Left colon (tissue), 2 donors: ENCODE results near the gene PEBP1. TPM values are rescaled to one million over a fixed set of nuclear protein-coding genes. Genes with fewer than 3 reads are reported as not detected.
A peak's percentile ranks its signal among the peaks of the same experiment; 100 is the strongest.

Experiments used
- ATAC-seq: fragments of 200-7000 bp; cut with Tn5 transposase; one replicate; pipeline ENCODE4 v1.9.1; 2020; ENCODE audit warnings: mild to moderate bottlenecking, moderate library complexity
- DNase-seq, 2 donors: peaks; one replicate each; pipeline ENCODE4 v3.0.0-alpha.2; 2020
- intact Hi-C, 2 donors: fragments of 100-400 bp; cut with DNase I in 1 of 2; cut with micrococcal nuclease in 1 of 2; formaldehyde crosslinking; loops; one replicate each; pipeline versions ENCODE4 v1.11.2 to v1.14.0; 2022; cut with DNase I, micrococcal nuclease
- long read RNA-seq: library from polyadenylated mRNA; unstranded; transcript quantifications from one replicate; pipeline ENCODE4 v2.0.0, GENCODE V29; 2021
- total RNA-seq, 2 donors: library from RNA; stranded (reverse); fragmentation: NEBNext Ultra II Directional; extraction: Animal tissue kit (Norgen Biotek cat#: 25700); gene quantifications; one replicate each; pipeline ENCODE4 v1.2.1, GENCODE V29; 2021
- donor health status: DM: no; HTN: no; CAD: no.
- donor health status: DM: yes; HTN: yes; CAD: no.

PEBP1 gene
- total RNA-seq: 100 to 1,000 TPM; 186 to 205 TPM
- long read RNA-seq, transcript PEBP1-201 (4 exons, 1,697 nt): major isoform, 466 of 483 reads
- long read RNA-seq, partial matches to known transcripts: 12 of 483 reads
- long read RNA-seq, other reads (novel, unspliced or antisense): 5 of 483 reads

DNA sequence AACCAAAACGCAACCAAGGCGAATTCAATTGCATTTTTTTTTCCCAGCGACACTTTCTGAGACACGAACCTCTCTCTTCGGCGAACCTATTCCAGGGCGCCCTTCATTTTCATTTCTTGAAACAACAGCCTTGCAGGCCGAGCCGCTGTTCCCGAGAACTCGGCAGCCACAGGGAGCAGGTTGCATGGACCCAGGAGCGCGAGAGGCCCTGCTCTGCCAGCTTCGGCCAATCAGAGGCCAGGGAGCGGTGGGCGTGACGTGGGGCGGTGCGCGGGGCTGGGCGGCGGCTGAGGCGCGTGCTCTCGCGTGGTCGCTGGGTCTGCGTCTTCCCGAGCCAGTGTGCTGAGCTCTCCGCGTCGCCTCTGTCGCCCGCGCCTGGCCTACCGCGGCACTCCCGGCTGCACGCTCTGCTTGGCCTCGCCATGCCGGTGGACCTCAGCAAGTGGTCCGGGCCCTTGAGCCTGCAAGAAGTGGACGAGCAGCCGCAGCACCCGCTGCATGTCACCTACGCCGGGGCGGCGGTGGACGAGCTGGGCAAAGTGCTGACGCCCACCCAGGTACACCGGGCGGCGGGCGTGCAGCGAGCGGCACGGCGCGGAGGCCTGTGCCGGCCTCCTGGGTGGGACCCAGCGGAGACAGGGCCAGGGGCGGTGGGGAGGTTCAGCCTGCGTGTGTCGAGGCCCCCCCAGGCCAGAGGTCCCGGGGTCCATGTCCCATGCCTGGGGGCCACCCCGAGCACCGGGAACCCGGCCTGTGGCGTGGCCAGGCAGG lies at the start of gene PEBP1:
Gene PEBP1, plus strand, starts transcription at position 337 of the 771 bp plus-strand sequence. Its CDS starts 86 bp downstream, at position 423.
- peak; percentile 96 to 98 for DNase-seq
- peak; percentile 97 for ATAC-seq
- intact Hi-C loops: no loop called here

DNA sequence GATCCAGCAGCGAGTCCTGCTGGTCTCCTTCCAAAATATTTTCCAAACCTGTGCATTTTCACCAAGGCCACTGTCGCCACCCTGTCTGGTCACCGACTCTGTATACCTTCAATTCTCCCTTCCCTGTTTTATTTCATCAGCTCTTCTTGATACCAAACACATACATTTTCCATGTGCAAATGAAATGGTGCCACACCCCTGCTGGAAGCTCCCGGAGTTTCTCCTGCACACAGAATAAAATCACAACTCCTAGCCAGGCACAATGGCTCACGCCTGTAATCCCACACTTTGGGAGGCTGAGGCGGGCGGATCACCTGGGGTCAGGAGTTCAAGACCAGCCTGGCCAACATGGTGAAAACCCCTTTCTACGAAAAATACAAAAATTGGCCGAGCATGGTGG lies 46.1 kb upstream of the PEBP1 start:
- DNase-seq (no peak), ATAC-seq (peak; percentile 49)
- intact Hi-C loops: no loop called here

DNA sequence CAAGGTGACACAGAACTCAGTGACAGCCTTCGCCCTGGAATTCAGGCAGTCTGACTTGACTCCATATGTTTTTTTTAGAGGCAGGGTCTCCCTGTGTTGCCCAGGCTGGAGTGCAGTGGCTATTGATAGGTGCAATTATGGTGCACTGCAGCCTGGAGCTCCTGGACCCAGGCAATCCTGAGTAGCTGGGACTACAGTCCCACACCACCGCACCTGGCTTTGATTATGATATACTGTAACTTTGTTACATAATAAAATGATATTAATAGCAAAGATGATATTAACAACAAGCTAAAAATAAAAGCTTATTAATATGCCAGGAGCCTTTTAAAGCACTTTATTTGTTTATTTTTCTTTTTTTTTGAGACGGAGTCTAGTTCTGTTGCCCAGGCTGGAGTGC lies 41.9 kb upstream of the PEBP1 start:
- no peak for ATAC-seq
- no peak for DNase-seq
- intact Hi-C loops: no loop called here

DNA sequence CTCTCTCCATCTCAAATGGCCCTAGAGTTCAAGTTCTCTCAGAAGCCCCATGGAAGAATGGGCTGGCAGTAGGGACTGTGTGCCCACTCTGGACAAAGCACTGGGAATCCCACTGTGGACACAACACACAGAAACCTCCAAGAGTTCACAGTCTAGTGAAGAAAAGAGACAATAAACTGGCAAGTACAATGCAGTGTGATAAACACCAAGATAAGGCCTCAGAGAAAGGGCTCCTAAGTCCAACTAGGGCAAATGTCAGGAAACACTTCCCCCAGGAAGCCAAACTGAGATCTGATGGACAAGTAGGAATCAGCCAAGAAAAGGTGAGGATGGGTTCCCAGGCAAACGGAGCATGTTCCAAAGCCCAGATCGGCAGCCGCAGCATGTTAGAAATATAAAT lies 37.5 kb upstream of the PEBP1 start:
- ATAC-seq (peak; percentile 73), DNase-seq (peak; percentile 21 to 43)
- intact Hi-C loops: no loop called here

DNA sequence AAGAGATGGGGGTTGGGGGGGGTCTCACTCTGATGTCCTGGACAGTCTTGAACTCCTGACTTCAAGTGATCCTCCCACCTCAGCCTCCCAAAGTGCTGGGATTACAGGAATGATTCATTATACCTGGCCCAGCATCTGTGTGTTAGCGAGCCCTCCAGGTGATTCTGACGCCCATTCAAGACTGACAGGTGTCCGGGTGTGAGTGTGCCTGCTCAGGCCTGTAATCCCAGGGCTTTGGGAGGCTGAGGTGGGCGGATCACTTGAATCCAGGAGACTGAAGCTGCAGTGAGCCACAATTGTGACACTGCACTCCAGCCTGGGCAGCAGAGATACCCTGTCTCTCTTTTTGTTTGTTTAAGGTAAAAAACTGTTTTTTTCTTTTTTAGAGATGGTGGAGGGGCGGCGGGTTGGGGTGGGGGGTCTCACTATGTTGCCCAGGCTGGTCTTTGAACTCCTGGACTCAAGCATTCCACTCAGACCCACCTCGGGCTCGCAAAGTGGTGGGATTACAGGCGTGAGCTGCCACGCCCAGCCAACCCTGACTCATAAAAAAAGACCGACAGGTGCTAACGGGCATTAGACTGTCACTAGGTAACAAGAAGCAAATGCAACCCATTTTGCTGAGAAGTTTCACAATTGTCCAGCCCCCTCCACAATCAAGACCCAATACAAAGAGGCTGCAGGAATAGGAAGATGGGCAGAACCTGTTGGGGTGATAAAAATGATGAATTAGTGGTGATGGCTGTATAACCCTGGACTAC lies 36.8 kb upstream of the PEBP1 start:
- ATAC-seq (peak; percentile 17), DNase-seq (peak; percentile 62 to 69)
- intact Hi-C loops: no loop called here

DNA sequence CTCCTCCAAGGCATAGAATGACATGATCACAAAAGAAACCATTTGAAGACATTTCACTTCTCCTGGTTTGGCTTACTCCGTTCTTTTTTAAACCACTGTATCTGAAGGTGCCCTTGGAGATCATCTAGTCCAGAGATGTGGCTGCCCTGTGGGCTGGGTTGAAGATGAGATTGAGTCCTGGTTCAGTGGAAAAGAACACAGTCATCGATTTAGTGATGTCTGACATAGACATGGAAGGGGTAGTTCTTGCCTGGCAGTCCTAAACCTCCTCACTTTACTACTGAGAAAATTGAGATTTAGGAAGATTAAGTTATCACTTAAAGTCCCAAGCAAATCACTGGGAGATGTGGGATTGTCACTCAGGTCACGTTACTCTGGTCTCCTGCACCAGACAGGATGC lies 34.9 kb upstream of the PEBP1 start:
- ATAC-seq: no peak
- intact Hi-C loops: no loop called here
- no peak for DNase-seq

DNA sequence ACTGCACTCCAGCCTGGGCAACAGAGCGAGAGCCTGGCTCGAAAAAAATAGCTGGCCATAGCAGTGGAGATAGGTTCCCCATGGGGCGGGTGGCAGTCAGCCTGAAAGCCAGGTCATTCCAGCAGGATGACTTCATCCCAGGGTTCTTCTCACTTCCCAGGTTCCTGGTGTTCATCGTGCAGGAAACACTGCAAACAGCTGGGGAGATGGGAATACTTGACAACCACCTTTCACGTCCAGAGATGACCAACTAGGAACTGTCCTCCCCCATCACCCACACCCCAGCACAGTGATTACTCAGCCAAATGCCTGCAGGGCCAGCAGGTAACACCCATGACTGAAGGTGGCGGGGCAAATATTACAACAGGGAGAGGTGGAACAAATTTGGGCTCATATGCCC lies 33.9 kb upstream of the PEBP1 start:
- intact Hi-C loops: no loop called here
- ATAC-seq: peak; percentile 3
- DNase-seq: peak; percentile 25 to 51

DNA sequence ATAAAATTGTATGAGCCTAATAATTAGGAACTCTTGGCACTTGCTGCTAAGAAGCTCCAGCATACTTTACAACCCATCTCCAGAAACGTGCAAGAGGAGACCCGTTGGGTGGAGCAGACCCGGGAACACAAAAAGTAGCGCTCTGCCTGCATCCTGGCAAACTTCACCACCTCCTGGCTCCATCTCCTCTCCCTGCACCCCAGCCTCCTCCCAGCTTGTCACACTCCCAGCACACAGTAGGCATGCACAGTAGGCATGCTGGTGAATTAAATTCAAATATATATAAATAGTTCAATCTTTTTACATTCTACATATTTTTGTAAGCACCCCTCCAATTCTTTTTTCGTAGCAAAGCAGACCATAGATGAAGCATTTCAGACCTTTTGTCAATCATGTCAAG lies 33.3 kb upstream of the PEBP1 start:
- DNase-seq (peak in 1 of 2 donors; percentile 25), ATAC-seq (no peak)
- intact Hi-C loops: no loop called here

DNA sequence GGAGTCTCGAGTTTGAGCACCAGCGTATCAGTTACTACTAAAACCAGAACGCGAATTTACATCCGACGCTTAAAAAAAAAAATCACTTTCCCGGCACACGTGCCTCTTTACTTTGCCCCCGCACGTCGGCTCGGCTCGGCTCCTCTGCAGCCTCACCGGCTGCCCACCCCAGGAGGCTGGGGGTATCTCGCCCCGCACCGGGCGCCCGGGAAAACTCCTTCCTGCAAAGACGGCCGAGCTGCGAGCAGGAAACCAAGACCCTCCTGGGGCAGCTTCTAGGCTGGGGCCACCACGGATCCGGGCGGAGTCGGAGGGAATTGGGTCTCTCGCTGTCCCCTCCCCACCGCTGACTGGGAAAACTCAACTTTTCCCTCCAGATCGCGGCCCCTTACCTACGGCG lies 32.7 kb upstream of the PEBP1 start:
- DNase-seq: peak; percentile 43 to 53
- peak; percentile 17 for ATAC-seq
- intact Hi-C loops: no loop called here

DNA sequence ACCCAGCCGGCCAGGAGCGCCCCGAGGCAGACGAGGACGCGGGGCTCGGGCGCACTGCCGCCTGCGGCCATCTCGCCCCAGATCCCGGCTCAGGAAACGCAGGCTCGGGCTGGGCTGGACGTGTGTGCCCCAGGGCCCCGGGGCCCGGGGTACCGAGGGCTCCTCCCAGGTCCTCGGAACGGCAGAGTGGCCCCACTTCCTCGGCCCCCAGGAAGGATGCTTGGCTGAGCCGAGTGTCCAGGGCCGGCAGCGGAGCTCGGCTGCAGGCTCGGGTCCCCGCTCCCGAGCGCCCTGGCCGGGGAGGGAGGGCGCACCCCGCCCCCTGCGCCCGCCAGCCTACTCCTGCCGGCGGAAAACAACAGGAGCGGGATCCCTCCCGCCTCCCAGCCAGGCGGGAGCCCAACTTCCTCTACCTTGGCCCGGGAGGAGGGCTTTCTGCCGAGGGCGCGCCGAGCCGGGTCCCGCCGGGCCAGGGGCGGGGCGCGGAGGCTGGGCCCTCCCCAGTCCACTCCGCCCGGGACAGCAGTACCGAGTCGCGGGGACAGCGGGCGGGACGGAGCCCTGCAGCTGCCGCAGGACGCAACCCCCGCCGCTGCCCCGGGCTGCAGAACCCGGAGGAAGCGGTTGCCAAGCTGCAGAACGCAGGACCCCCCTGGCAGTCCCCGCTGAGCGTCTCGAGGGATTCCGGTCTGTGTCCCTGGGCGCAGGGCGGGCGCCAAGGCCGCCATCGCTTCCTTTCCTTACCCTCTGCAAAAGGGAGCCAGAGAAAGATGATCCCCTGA lies 32.1 kb upstream of the PEBP1 start, which contains the start of gene VSIG10:
Gene VSIG10, minus strand, starts transcription at position 411 of the 782 bp plus-strand sequence. Its CDS starts 340 bp downstream, at position 71.
- ATAC-seq (peak; percentile 90), DNase-seq (peak; percentile 81 to 84)
- intact Hi-C loops: no loop called here

DNA sequence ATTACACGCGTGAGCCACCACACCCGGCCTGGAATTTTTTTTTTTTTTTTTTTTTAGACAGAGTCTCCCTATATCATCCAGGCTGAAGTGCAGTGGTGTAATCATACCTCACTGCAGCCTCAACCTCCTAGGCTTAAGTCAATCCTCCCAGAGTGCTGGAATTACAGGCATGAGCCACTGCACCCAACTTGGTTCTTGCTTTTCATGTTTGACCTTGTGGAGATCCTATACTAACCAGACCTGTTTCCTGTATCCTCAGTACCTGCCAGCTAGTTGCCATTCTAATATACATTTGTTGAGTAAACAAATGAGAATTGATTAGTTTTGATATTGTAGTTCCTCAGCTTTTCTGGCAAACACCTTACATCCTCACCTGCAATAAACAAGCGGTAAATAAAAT lies 28.9 kb upstream of the PEBP1 start:
- DNase-seq: no peak
- intact Hi-C loops: no loop called here
- no peak for ATAC-seq

DNA sequence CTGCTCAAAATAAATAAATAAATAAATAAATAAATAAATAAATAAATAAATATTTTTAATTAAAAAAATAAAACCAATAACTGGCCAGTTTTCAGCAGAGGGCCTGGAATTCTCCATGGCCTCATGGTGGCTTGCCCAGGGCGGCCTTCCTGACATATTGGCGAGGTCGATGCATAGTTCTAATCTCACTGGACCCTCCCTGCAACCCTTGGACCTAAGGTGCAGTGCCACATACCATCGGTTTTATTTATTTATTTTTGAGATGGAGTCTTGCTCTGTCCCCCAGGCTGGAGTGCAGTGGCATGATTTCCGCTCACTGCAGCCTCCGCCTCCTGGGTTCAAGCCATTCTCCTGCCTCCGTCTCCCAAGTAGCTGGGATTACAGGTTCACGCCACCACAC lies 28.2 kb upstream of the PEBP1 start:
- intact Hi-C loops: no loop called here
- DNase-seq: no peak
- ATAC-seq: no peak

DNA sequence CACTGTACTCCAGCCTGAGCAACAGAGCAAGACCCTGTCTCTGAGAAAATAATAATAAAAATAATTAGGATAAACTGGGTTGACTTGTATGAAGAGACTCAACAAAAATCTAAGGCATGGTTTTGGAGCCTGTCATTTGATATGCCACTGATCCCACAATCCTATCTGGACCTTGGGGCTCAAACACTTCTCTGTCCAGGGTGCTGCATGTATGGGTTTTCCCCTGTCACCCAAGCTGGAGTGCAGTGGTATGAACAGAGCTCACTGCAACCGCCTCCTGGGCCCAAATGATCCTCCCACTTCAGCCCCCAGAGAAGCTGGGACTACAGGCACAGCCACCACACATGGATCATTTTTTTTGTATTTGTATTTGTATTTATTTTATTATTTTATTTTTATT lies 26.8 kb upstream of the PEBP1 start:
- DNase-seq (no peak), ATAC-seq (no peak)
- intact Hi-C loops: no loop called here

DNA sequence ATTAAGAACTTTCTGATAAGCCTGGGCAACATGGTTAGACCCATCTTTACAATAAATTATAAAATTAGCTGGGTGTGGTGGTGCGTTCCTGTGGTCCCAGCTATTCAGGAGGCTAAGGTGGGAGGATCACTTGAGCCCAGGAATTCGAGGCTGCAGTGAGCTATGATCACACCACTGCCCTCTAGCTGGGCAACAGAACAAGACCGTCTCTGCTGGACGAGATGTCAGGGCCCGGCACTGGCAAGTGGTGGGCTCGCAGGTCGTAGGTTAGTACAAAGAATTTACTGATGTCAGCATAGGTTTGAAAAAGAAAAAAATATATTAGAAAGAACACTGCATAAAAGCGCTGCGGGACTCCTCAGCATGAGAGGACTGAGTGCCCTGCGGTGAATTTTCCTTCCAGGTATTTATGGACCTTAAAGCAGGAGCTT lies 16.5 kb upstream of the PEBP1 start:
- intact Hi-C loops: no loop called here
- no peak for ATAC-seq
- no peak for DNase-seq

DNA sequence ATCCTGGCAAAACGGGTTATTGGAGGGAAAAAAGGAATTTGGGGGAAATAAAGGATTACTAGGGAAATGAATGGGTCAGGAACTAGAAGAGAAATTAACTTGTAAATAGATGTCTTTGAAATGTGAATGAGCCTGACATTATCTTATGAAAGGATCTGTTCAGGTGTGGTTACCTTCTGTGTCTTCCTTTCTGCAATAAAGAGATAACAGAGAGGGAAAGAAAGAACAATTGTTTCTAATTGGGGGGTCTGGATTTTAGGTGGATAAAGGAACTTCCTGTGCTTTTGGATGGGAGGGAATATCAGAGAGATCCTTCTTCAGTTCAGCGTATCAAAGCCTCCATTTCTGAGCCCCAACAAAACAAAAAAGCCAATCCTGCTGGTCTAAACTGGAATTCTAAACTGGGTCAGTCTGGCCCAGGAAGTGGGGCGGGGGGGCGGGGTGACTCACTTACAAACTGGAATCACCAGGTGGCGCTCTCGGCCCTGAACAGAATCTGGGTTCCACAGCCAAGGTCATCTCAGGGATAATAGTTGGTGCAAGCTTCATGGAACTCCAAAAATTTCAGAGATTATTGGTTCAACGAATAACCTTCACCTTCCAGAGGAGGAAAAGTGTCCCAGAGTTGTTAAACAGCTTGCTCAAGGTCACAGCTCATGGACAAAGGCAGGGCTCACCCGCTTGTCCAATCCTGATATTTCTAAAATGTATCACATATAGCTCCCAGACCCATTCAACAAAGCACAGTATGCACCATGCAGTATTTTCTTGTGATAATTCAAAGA lies 15.2 kb upstream of the PEBP1 start:
- peak; percentile 63 to 89 for DNase-seq
- peak; percentile 73 for ATAC-seq
- intact Hi-C loops: no loop called here

DNA sequence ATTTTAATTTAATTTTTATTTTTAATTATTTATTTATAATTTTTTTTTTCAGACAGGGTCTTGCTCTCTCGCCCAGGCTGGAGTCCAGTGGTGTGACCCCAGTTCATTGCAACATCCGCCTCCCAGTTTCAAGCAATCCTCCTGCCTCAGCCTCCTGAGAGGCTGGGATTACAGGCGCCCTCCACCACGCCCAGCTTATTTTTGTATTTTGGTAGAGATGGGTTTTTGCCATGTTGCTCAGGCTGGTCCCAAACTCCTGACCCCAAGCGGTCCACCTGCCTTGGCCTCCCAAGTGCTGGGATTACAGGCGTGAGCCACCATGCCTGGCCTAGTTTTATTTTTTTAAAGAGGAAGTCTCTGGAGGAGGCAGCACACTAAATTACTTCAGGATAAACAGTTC lies 13.7 kb upstream of the PEBP1 start:
- DNase-seq (no peak), ATAC-seq (no peak)
- intact Hi-C loops: no loop called here

DNA sequence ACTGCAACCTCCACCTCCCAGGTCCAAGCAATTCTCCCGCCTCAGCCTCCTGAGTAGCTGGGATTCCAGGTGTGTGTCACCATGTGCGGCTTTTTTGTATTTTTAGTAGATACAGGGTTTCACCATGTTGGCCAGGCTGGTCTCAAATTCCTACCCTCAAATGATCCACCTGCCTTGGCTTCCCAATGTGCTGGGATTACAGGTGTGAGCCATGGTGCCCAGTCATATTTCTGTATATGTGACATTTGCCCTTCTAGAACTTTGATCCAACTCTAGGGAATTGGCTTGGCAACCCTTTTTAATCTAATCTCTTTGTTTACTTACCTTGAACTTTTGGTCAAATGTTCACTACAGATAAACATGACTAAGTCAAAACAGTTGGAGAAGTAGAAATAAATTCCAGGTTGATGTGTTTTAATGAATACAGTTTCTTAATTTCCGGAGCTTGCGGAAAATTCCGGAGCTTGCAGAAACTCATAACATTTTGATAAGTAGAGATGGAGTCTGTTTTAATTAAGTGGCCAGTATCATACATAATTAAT lies 11.5 kb upstream of the PEBP1 start:
- intact Hi-C loops: no loop called here
- peak; percentile 45 for ATAC-seq
- DNase-seq: no peak

DNA sequence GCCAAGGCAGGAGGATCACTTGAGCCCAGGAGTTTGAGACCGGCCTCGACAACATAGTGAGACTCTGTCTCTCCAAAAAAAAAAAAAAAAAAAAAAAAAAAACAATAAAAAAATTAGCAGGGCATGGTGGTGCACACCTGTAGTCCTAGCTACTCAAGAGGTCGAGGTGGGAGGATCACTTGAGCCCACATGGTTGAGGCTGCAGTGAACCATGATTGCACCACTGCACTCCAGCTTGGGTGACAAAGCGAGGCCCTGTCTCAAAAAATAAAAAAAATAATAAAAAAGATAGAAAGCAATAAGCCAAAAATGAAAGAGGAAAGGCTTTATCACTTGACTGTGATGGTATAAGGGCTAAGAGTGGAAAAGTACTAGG lies 10.2 kb upstream of the PEBP1 start:
- intact Hi-C loops: no loop called here
- DNase-seq (no peak), ATAC-seq (no peak)
